Left lung (tissue), 10 donors: ENCODE data around the gene M1AP. TPM values are rescaled to one million over a fixed set of nuclear protein-coding genes. Genes with fewer than 3 reads are reported as not detected.

Experiments used
- ATAC-seq: fragments of 200-7000 bp; cut with Tn5 transposase; one replicate; pipeline ENCODE4 v1.9.1; 2020; ENCODE audit warnings: moderate library complexity
- DNase-seq, 4 donors: peaks; one replicate each; pipeline ENCODE4 v3.0.0-alpha.2; 2013 to 2020
- H3K27ac ChIP-seq, 2 donors: fragments of 200-600 bp; sonication (generic) in 1 of 2; one replicate each; pipeline versions ENCODE4 v1.5.0 to v1.8.0; 2020 to 2021
- H3K27me3 ChIP-seq, 2 donors: fragments of 200-600 bp; sonication (generic) in 1 of 2; one replicate each; pipeline versions ENCODE4 v1.5.0 to v1.8.0; 2020 to 2021
- H3K36me3 ChIP-seq, 2 donors: fragments of 200-600 bp; sonication (generic) in 1 of 2; one replicate each; pipeline versions ENCODE4 v1.5.0 to v1.8.0; 2020 to 2021
- H3K4me1 ChIP-seq, 2 donors: fragments of 200-600 bp; one replicate each; pipeline ENCODE4 v1.8.0; 2021
- H3K4me3 ChIP-seq, 2 donors: fragments of 200-600 bp; sonication (generic) in 1 of 2; one replicate each; pipeline versions ENCODE4 v1.5.0 to v1.8.0; 2020 to 2021; ENCODE audit warnings: mild to moderate bottlenecking in 1 of 2
- H3K9me3 ChIP-seq, 2 donors: fragments of 200-600 bp; sonication (generic) in 1 of 2; one replicate each; pipeline versions ENCODE4 v1.5.0 to v1.8.0; 2020 to 2021
- intact Hi-C, 2 donors: fragments of 100-400 bp; cut with DNase I; formaldehyde crosslinking; loops; one replicate each; pipeline versions ENCODE4 v1.11.2 to v1.14.2; 2022
- polyA plus RNA-seq, 6 donors: library from polyadenylated mRNA; unstranded; fragments of 120-200 nt; gene quantifications; one replicate each; pipeline ENCODE4 v1.2.1, GENCODE V29; 2013; ENCODE audit not compliant: insufficient read length in 6 of 6
- total RNA-seq, 2 donors: library from RNA; stranded (reverse); fragmentation: NEBNext Ultra II Directional; extraction: Animal tissue kit (Norgen Biotek cat#: 25700); gene quantifications; one replicate each; pipeline ENCODE4 v1.2.1, GENCODE V29; 2021
- TF ChIP-seq, protein P1 (sequence below), 2 donors: fragments of 200-600 bp; sonication (generic) in 1 of 2; IDR thresholded peaks; one replicate each; pipeline versions ENCODE4 v1.5.0 to v1.8.0; 2021; ENCODE audit warnings: antibody characterized with exemption in 2 of 2
- donor health status: DM: no; HTN: yes; CAD: no.
- donor health status: DM: no; HTN: no; CAD: no.

Gene M1AP
- total and polyA plus RNA-seq, 8 donors: 0.14 to 1.1 (median 0.36) TPM

- H3K36me3 ChIP-seq: peaks cover 0 to 47% of the 10 kb centered on the region in 2 donors
- H3K27ac ChIP-seq: peak within 1 kb of the TSS; percentile 83 to 94
- H3K9me3 ChIP-seq: no peaks in the 10 kb centered on the region
- ATAC-seq (peak; percentile 96), DNase-seq (peak; percentile 97 to 99 (median 99))
- peaks cover 11 to 30% of the 10 kb centered on the region in 2 donors for H3K4me1 ChIP-seq
- peak within 1 kb of the TSS; percentile 89 to 92 for H3K4me3 ChIP-seq
- intact Hi-C loops: no loop called here
- TF ChIP-seq, protein P1, sequence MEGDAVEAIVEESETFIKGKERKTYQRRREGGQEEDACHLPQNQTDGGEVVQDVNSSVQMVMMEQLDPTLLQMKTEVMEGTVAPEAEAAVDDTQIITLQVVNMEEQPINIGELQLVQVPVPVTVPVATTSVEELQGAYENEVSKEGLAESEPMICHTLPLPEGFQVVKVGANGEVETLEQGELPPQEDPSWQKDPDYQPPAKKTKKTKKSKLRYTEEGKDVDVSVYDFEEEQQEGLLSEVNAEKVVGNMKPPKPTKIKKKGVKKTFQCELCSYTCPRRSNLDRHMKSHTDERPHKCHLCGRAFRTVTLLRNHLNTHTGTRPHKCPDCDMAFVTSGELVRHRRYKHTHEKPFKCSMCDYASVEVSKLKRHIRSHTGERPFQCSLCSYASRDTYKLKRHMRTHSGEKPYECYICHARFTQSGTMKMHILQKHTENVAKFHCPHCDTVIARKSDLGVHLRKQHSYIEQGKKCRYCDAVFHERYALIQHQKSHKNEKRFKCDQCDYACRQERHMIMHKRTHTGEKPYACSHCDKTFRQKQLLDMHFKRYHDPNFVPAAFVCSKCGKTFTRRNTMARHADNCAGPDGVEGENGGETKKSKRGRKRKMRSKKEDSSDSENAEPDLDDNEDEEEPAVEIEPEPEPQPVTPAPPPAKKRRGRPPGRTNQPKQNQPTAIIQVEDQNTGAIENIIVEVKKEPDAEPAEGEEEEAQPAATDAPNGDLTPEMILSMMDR (IDR thresholded peaks at IDR 0.05): peak in 1 of 2 donors; percentile 26
- no peaks in the 10 kb centered on the region for H3K27me3 ChIP-seq
Observed at GRCh38 chr2:74529357-74530238, 118.5 kb downstream of the M1AP start, which contains the start of the genes AUP1 and HTRA2. Gene AUP1, minus strand, starts transcription at chr2:74529706. Its CDS starts 77 bp downstream, at chr2:74529629. Gene HTRA2, plus strand, starts transcription at chr2:74529933. Its CDS starts 74 bp downstream, at chr2:74530007.

DNA sequence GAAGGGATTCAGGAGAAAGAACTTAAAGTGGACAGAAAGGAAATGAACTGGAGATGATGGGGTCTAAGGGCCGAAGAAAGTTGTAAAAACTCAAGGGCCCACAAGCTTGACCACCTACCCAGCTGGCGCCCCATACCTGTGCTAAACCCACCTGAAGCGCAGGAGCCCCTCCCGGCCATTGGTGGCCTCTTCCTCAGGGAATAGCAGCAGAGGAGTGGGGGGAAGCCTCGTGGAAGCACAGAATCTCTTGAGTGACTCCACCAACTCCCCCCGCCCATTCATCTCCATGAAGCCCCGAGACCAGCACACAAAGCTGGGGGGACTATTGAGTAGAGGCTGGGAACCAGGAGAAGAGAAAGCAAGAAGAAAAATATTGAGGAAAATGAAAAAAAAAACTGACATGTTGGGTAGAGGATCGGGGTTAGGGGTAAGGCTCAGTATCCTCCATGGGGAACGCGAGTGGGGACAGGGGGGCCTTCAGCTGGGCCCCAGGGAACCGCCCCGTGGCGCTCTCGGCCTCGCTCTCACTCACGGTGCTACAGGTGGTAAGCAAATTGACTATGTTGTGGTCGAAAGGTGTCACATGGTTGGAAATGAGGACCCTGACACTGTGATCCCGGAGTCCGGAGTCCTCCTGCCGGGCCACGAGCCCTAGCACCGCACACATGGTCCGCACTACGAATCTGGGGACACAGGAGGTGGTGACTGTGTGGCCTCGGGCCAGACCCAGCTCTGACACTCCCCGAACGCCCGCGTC lies 119.4 kb downstream of the M1AP start:
- ATAC-seq: peak; percentile 7
- intact Hi-C loops: no loop called here

GRCh38 chr2:74527741-74528140 lies 120.4 kb downstream of the M1AP start:
- intact Hi-C loops: no loop called here

More for the DNA sequence above, 119.4 kb downstream of the M1AP start:
- Histone ChIP-seq H3K4me1 (peaks cover 11 to 30% of the 10 kb centered on the region in 2 donors), H3K4me3 (peak overlapping the region; percentile 89 to 92), H3K36me3 (peaks cover 0 to 42% of the 10 kb centered on the region in 2 donors), H3K9me3 (no peaks in the 10 kb centered on the region), H3K27me3 (no peaks in the 10 kb centered on the region), H3K27ac (peak overlapping the region; percentile 83 to 94)
- TF ChIP-seq, protein P1 (IDR thresholded peaks at IDR 0.05): no peak
- DNase-seq: no peak

DNA sequence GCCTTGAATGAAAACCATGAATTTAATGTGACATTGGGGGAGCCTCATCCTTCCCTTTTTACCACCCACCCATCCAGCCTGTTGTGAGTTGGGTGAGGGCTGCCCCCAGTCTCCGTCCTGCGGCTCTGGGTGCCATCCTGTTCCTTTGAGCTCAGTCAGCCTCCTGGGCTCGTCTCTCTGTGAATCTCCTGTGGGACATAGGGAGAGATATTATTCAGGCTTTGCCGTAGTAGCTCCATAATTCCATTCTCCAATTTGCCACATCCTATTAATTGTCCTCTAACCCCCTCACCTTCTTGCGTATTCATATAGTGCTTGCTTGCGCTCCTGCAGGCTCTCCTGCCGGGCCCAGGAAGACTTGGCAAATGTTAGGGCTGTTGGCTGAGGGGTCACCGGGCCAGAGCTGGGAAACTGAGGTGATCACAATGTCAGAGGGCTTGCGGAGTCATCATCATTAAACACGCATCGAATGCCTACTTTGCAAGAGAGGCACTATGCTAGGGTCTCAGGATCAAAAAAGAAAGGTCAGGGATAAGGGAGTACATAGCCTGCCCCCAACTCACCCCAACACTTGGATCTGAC lies 121.4 kb downstream of the M1AP start:
- Histone ChIP-seq H3K4me3 (no peak overlapping the region), H3K4me1 (peaks cover 11 to 30% of the 10 kb centered on the region in 2 donors), H3K27ac (no peak overlapping the region), H3K36me3 (peaks cover 0 to 25% of the 10 kb centered on the region in 2 donors), H3K9me3 (no peaks in the 10 kb centered on the region), H3K27me3 (no peaks in the 10 kb centered on the region)
- ATAC-seq: no peak
- TF ChIP-seq, protein P1 (IDR thresholded peaks at IDR 0.05): no peak
- DNase-seq: no peak
- intact Hi-C loops: no loop called here

More at GRCh38 chr2:74527741-74528140, 120.4 kb downstream of the M1AP start:
- DNase-seq (no peak), ATAC-seq (no peak)
- H3K27me3 ChIP-seq: no peaks in the 10 kb centered on the region
- H3K27ac ChIP-seq: no peak overlapping the region
- TF ChIP-seq, protein P1 (IDR thresholded peaks at IDR 0.05): no peak
- no peaks in the 10 kb centered on the region for H3K9me3 ChIP-seq
- H3K4me1 ChIP-seq: peaks cover 11 to 30% of the 10 kb centered on the region in 2 donors
- peaks cover 0 to 33% of the 10 kb centered on the region in 2 donors for H3K36me3 ChIP-seq
- no peak overlapping the region for H3K4me3 ChIP-seq
